K562 (cell line): ENCODE measurements around the gene TRPC4AP. TPM values are rescaled to one million over a fixed set of nuclear protein-coding genes. Genes with fewer than 3 reads are reported as not detected.

Experiments
- ATAC-seq: fragments of 200-7000 bp; cut with Tn5 transposase; 3 replicates; pipeline ENCODE4 v1.9.1; 2020; ENCODE audit warnings: moderate library complexity
- BruUV-seq: library from RNA; stranded (reverse); fragments of 400-500 nt; replicated peaks from 2 replicates; lab custom pipeline; 2021; lab: Mats Ljungman, UMichigan
- CTCF ChIA-PET: fragments of 300-600 bp; formaldehyde crosslinking; extraction: SDS; loops from one replicate; lab custom pipeline; 2021; ENCODE audit warnings: low intra/inter-chr PET ratio; lab: Yijun Ruan, JAX
- POLR2A ChIA-PET: fragments of 300-600, 350-650 bp; sonication (Branson Sonifier 250); formaldehyde crosslinking; extraction: SDS; loops from one replicate; lab custom pipeline; 2021; ENCODE audit warnings: antibody characterized with exemption, inconsistent platforms; lab: Yijun Ruan, JAX
- DNase-seq, 4 experiments: peaks; one replicate each; pipeline versions ENCODE4 v3.0.0 to v3.0.0-alpha.2; 2011 to 2018; ENCODE audit warnings: low spot score in 3 of 4, mixed read lengths in 3 of 4; ENCODE audit errors: extremely low read depth in 1 of 4
- FAIRE-seq: peaks from 2 replicates; lab custom pipeline; 2011; peaks lifted over from hg19 to GRCh38; lab: Jason Lieb, UNC
- H2AFZ ChIP-seq: 2 replicates; pipeline ENCODE4 v1.6.0; 2011; ENCODE audit warnings: low read depth, low read length, control low read depth, inconsistent platforms
- H3K27ac ChIP-seq: fragments of 200-600 bp; 3 replicates; pipeline ENCODE4 v1.8.0; 2011; ENCODE audit warnings: low read depth, mild to moderate bottlenecking, control low read depth, inconsistent platforms, low read length, moderate library complexity, mixed read lengths; ENCODE audit errors: extremely low read depth
- H3K27me3 ChIP-seq, 2 experiments: fragments of 300-600 bp in 1 of 2; 2 replicates in 1 of 2; 3 replicates in 1 of 2; pipeline versions ENCODE4 v1.6.0 to v1.8.0; 2011; ENCODE audit warnings: inconsistent platforms in 2 of 2, low read length in 2 of 2, mild to moderate bottlenecking in 1 of 2, mixed read lengths in 1 of 2, moderate library complexity in 1 of 2; ENCODE audit not compliant: control insufficient read depth in 2 of 2, insufficient read depth in 2 of 2
- H3K36me3 ChIP-seq: fragments of 300-600 bp; 3 replicates; pipeline ENCODE4 v1.8.0; 2011; ENCODE audit warnings: mild to moderate bottlenecking, low read length, inconsistent platforms; ENCODE audit not compliant: control insufficient read depth, insufficient read depth
- H3K4me1 ChIP-seq, 2 experiments: fragments of 200-600 bp in 1 of 2; replicated peaks in 1 of 2; 2 replicates in 1 of 2; 3 replicates in 1 of 2; pipeline versions ENCODE4 v1.5.1 to v1.8.0; 2011; ENCODE audit warnings: inconsistent platforms in 2 of 2, low read length in 2 of 2, mild to moderate bottlenecking in 1 of 2, mixed read lengths in 1 of 2, moderate library complexity in 1 of 2; ENCODE audit not compliant: control insufficient read depth in 2 of 2, insufficient read depth in 2 of 2
- H3K4me2 ChIP-seq: 2 replicates; pipeline ENCODE4 v1.6.1; 2011; ENCODE audit warnings: low read length, control low read depth, inconsistent platforms, mixed read lengths; ENCODE audit not compliant: insufficient read depth
- H3K4me3 ChIP-seq: fragments of 200-600 bp; sonication (generic), shearing (Covaris generic); 2 replicates; pipeline ENCODE4 v1.5.1; 2016; ENCODE audit warnings: control low read depth, inconsistent platforms
- H3K79me2 ChIP-seq: fragments of 200-600 bp; 3 replicates; pipeline ENCODE4 v1.8.0; 2011; ENCODE audit warnings: low read length, inconsistent platforms; ENCODE audit not compliant: control insufficient read depth, insufficient read depth
- H3K9ac ChIP-seq, 2 experiments: 2 replicates each; pipeline versions ENCODE4 v1.6.0 to v1.6.1; 2011; ENCODE audit warnings: low read depth in 2 of 2, low read length in 2 of 2, control low read depth in 1 of 2, inconsistent platforms in 1 of 2, mild to moderate bottlenecking in 1 of 2, mixed read lengths in 1 of 2; ENCODE audit not compliant: insufficient read depth in 1 of 2
- H3K9me1 ChIP-seq: one replicate; pipeline ENCODE4 v1.6.0; 2011; ENCODE audit warnings: inconsistent platforms, mild to moderate bottlenecking, low read length, moderate library complexity; ENCODE audit not compliant: control insufficient read depth, insufficient read depth
- H3K9me3 ChIP-seq: replicated peaks from 2 replicates; pipeline ENCODE4 v1.5.1; 2011; ENCODE audit warnings: low read depth, low read length, inconsistent platforms; ENCODE audit not compliant: control insufficient read depth, insufficient read depth
- H4K20me1 ChIP-seq: replicated peaks from 2 replicates; pipeline ENCODE4 v1.6.1; 2011; ENCODE audit warnings: low read length, inconsistent platforms, mixed read lengths; ENCODE audit not compliant: control insufficient read depth, insufficient read depth
- ARID4B ChIP-seq: sonication (generic); formaldehyde crosslinking; IDR thresholded peaks from 2 replicates; pipeline ENCODE4 v1.8.0; 2022; ENCODE audit warnings: mild to moderate bottlenecking, missing genetic modification reagents
- ATF7 ChIP-seq: fragments of 450-650 bp; IDR thresholded peaks from 2 replicates; pipeline ENCODE4 v1.7.1; 2014; ENCODE audit warnings: mild to moderate bottlenecking, moderate library complexity
- CHCHD3 ChIP-seq: fragments of 250-450 bp; sonication (Bioruptor Pico); IDR thresholded peaks from 2 replicates; pipeline ENCODE4 v2.1.2; 2022; ENCODE audit warnings: mild to moderate bottlenecking
- DACH1 ChIP-seq: fragments of 450-650 bp; IDR thresholded peaks from 2 replicates; pipeline ENCODE4 v1.6.1; 2018; ENCODE audit not compliant: partially characterized antibody
- DIDO1 ChIP-seq: fragments of 450-650 bp; IDR thresholded peaks from 2 replicates; pipeline ENCODE4 v1.6.1; 2016; ENCODE audit warnings: low read depth, missing biosample characterization, missing genetic modification characterization
- E2F1 ChIP-seq: sonication (generic); formaldehyde crosslinking; IDR thresholded peaks from 2 replicates; pipeline ENCODE4 v1.8.1; 2023; ENCODE audit warnings: mild to moderate bottlenecking, missing genetic modification reagents, moderate library complexity
- EHMT2 ChIP-seq: fragments of 450-650 bp; IDR thresholded peaks from 2 replicates; pipeline ENCODE4 v1.6.1; 2018; ENCODE audit warnings: antibody characterized with exemption
- GTF2E2 ChIP-seq: fragments of 200-800 bp; sonication (Bioruptor generic); IDR thresholded peaks from 2 replicates; pipeline ENCODE4 v1.6.1; 2016; ENCODE audit warnings: missing genetic modification characterization, missing compliant biosample characterization
- HIVEP1 ChIP-seq: fragments of 250-450 bp; sonication (Bioruptor Pico); IDR thresholded peaks from 2 replicates; pipeline ENCODE4 v1.4.0; 2020; ENCODE audit warnings: mild to moderate bottlenecking
- PCBP2 ChIP-seq: fragments of 200-400 bp; formaldehyde crosslinking; IDR thresholded peaks from 2 replicates; pipeline ENCODE4 v1.6.1; 2018; ENCODE audit warnings: low read length, low read depth, mild to moderate bottlenecking, moderate library complexity; ENCODE audit not compliant: poor library complexity, severe bottlenecking
- POLR2AphosphoS2 ChIP-seq: IDR thresholded peaks from 2 replicates; pipeline ENCODE4 v1.6.1; 2012; ENCODE audit warnings: low read length, improper control_type of control experiment
- RB1 ChIP-seq: fragments of 450-650 bp; IDR thresholded peaks from 2 replicates; pipeline ENCODE4 v1.6.1; 2017; ENCODE audit warnings: low read depth, mild to moderate bottlenecking
- RBM39 ChIP-seq: fragments of 200-400 bp; formaldehyde crosslinking; optimal IDR thresholded peaks from 2 replicates; pipeline ENCODE3; 2018; ENCODE audit warnings: low read depth, low read length
- SMAD1 ChIP-seq: fragments of 150-350 bp; IDR thresholded peaks from 2 replicates; pipeline ENCODE4 v1.6.1; 2014; ENCODE audit warnings: low read length, low read depth; ENCODE audit not compliant: partially characterized antibody
- SRSF9 ChIP-seq: fragments of 200-400 bp; formaldehyde crosslinking; IDR thresholded peaks from 2 replicates; pipeline ENCODE4 v1.6.1; 2017; ENCODE audit warnings: low read depth, low read length, borderline replicate concordance
- ZC3H4 ChIP-seq: sonication (generic); formaldehyde crosslinking; IDR thresholded peaks from 2 replicates; pipeline ENCODE4 v1.9.0; 2021; ENCODE audit warnings: missing genetic modification reagents, borderline replicate concordance
- ZNF146 ChIP-seq: IDR thresholded peaks from one replicate; pipeline ENCODE4 v1.6.1; 2018; ENCODE audit warnings: missing compliant biosample characterization; ENCODE audit not compliant: unreplicated experiment
- ZNF217 ChIP-seq: sonication (generic); formaldehyde crosslinking; IDR thresholded peaks from 2 replicates; pipeline ENCODE4 v1.8.0; 2022; ENCODE audit warnings: mild to moderate bottlenecking, missing genetic modification reagents
- WGBS: fragments of 100-300 bp; shearing (Covaris generic); methylation state at CpG from one replicate; pipeline ENCODE4 v1.1.6; 2016; ENCODE audit warnings: low coverage, mixed read lengths; ENCODE audit not compliant: insufficient coverage; ENCODE audit errors: missing lambda C conversion rate; 5-methylcytosine and 5-hydroxymethylcytosine counted together
- in situ Hi-C: fragments of 300-500 bp; cut with MboI; formaldehyde crosslinking; loops from 4 replicates; pipeline ENCODE4 v1.15.0; 2018; ENCODE audit warnings: inconsistent platforms, mixed read lengths
- intact Hi-C: fragments of 100-400 bp; cut with micrococcal nuclease; formaldehyde crosslinking; loops from 2 replicates; pipeline ENCODE4 v1.14.2; 2022
- polyA plus RNA-seq, 8 experiments: library from polyadenylated mRNA; depleted of rRNA in 4 of 8; stranded (reverse) in 5 of 8; unstranded in 3 of 8; fragments of >200 nt; fragmentation: Nextera tagmentation in 2 of 8; fragmentation: Illumina TruSeq in 1 of 8; extraction: Ambion mirVana in 2 of 8; extraction: Trizol in 1 of 8; gene quantifications; 2 replicates each; pipeline versions ENCODE4 v1.2.1 to v1.2.3, GENCODE V29; 2011 to 2014; ENCODE audit warnings: inconsistent platforms in 1 of 8, missing spikeins in 1 of 8
- total RNA-seq, 7 experiments: library from RNA; depleted of rRNA in 6 of 7; stranded (reverse); fragments of >200 nt in 6 of 7; fragmentation: Illumina TruSeq in 2 of 7; extraction: Trizol in 2 of 7; gene quantifications; 2 replicates each; pipeline versions ENCODE4 v1.2.1 to v1.2.3, GENCODE V29; 2011 to 2021; ENCODE audit warnings: low replicate concordance in 1 of 7

TRPC4AP gene
- total and polyA plus RNA-seq, 9 of the 15 experiments (the other 6 are each of a cell fraction or from before 2014, with no cell fraction given), result 2.3 to 70.3 (median 33.3) TPM

DNA sequence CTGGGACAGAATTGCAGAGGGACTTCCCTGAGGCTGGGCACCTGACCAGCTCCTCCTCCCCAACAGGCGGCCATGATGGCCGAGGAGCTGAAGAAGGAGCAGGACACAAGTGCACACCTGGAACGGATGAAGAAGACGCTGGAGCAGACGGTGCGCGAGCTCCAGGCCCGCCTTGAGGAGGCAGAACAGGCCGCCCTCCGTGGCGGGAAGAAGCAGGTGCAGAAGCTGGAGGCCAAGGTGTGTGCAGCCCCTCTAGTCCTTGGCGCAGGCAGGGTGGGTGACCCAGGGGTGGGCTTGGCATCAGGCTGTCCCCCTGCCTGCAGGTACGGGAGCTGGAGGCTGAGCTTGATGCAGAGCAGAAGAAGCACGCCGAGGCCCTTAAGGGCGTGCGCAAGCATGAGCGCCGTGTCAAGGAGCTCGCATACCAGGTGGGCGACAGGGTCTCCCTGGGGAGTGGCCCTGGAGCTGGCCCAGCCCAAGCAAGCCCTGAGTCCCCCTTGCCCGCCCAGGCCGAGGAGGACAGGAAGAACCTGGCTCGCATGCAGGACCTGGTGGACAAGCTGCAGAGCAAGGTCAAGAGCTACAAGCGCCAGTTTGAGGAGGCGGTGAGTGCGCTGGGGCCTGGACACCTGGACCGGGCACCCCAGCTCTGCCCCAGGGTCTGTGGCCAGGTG, 91.5 kb downstream of the TRPC4AP start:
- DNase-seq, result no peak
- Histone ChIP-seq H3K9ac (no peak overlapping the region), H3K4me1 (peaks cover 0 to 19% of the 10 kb centered on the region in 2 experiments; a peak in 2 of 5 replicates), H3K4me2 (no peak overlapping the region), H2AFZ (no peak overlapping the region), H3K36me3 (peaks cover 89% of the 10 kb centered on the region; the same call in 2 of the 3 replicates), H3K9me3 (no peaks in the 10 kb centered on the region), H3K27me3 (no peaks in the 10 kb centered on the region), H4K20me1 (no peaks in the 10 kb centered on the region), H3K9me1 (no peaks in the 10 kb centered on the region), H3K27ac (no peak overlapping the region), H3K4me3 (no peak overlapping the region), H3K79me2 (no peaks in the 10 kb centered on the region)
- no peak for ATAC-seq
- CTCF ChIA-PET, result interaction anchor here (0.9 kb wide), 1 partner anchor 128 kb away, joined by 4 read pairs; the partner anchor contains the start of gene GGT7
- intact Hi-C loops (no loop called here), in situ Hi-C loops (no loop called here)
- FAIRE-seq, result no peak
- POLR2A ChIA-PET, result interaction anchor here (0.8 to 2.2 kb wide), 7 partner anchors 9 to 125 kb away, joined by 3 to 17 read pairs (median 4); no protein-coding TSS in a partner anchor
- 97% methylated on average over 24 of the region's 28 CpGs for WGBS
- no peak for TF ChIP-seq ZC3H4 (CRISPR knock-in tag)
- TF ChIP-seq ARID4B (CRISPR knock-in tag), result no peak
- TF ChIP-seq EHMT2, result no peak
- no peak for TF ChIP-seq RB1
- TF ChIP-seq ZNF217 (CRISPR knock-in tag), result no peak
- no peak for TF ChIP-seq E2F1
- TF ChIP-seq GTF2E2 (tag), result no peak
- no peak for TF ChIP-seq SRSF9
- no peak for TF ChIP-seq SMAD1
- no peak for TF ChIP-seq ATF7
- TF ChIP-seq DIDO1 (tag), result no peak
- no peak for TF ChIP-seq ZNF146 (CRISPR knock-in tag)
- no peak for TF ChIP-seq POLR2AphosphoS2
- no peak for TF ChIP-seq CHCHD3 (CRISPR knock-in tag)
- TF ChIP-seq RBM39, result no peak
- TF ChIP-seq PCBP2, result no peak
- TF ChIP-seq DACH1, result no peak
- TF ChIP-seq HIVEP1 (CRISPR knock-in tag), result no peak
- BruUV-seq, result no TSS peak
